GM23338 (cell line): Measurements from ENCODE around the gene NPAS4. TPM values are rescaled to one million over a fixed set of nuclear protein-coding genes. Genes with fewer than 3 reads are reported as not detected.
A peak's percentile ranks its signal among the peaks of the same experiment; 100 is the strongest.

Experiments
- ATAC-seq: fragments of 200-7000 bp; cut with Tn5 transposase; 3 replicates; pipeline ENCODE4 v1.9.1; 2020
- DNase-seq: peaks from one replicate; pipeline ENCODE4 v3.0.0-alpha.2; 2015; ENCODE audit warnings: low spot score
- H2AFZ ChIP-seq: fragments of 200-600 bp; sonication (generic); 2 replicates; pipeline ENCODE4 v1.8.0; 2016; ENCODE audit warnings: antibody characterized with exemption, mild to moderate bottlenecking, moderate library complexity
- H3F3A ChIP-seq: fragments of 200-600 bp; sonication (generic); replicated peaks from 2 replicates; pipeline ENCODE4 v1.8.0; 2017; ENCODE audit warnings: antibody characterized with exemption, mixed run types, low read depth
- H3K27ac ChIP-seq: fragments of 200-600 bp; sonication (generic); 2 replicates; pipeline ENCODE4 v1.6.1; 2016; ENCODE audit warnings: low read depth
- H3K27me3 ChIP-seq: fragments of 200-600 bp; sonication (generic); 2 replicates; pipeline ENCODE4 v1.8.0; 2016; ENCODE audit warnings: mild to moderate bottlenecking, mixed run types, moderate library complexity; ENCODE audit not compliant: insufficient read depth
- H3K36me3 ChIP-seq: fragments of 200-600 bp; sonication (generic); 2 replicates; pipeline ENCODE4 v1.8.0; 2016; ENCODE audit warnings: mild to moderate bottlenecking; ENCODE audit not compliant: insufficient read depth
- H3K4me1 ChIP-seq: fragments of 200-600 bp; sonication (generic); 2 replicates; pipeline ENCODE4 v1.8.0; 2016; ENCODE audit warnings: mild to moderate bottlenecking, moderate library complexity; ENCODE audit not compliant: insufficient read depth
- H3K4me2 ChIP-seq: fragments of 200-600 bp; sonication (generic); 2 replicates; pipeline ENCODE4 v1.7.1; 2017; ENCODE audit warnings: mixed run types
- H3K4me3 ChIP-seq: fragments of 200-600 bp; sonication (generic); 2 replicates; pipeline ENCODE4 v1.6.1; 2016; ENCODE audit warnings: mixed run types
- H3K79me2 ChIP-seq: fragments of 200-600 bp; sonication (generic); replicated peaks from 2 replicates; pipeline ENCODE4 v1.8.0; 2017; ENCODE audit warnings: mild to moderate bottlenecking; ENCODE audit not compliant: insufficient read depth
- H3K9me2 ChIP-seq: fragments of 200-600 bp; sonication (generic); 2 replicates; pipeline ENCODE4 v1.8.0; 2017; ENCODE audit not compliant: insufficient read depth
- H4K20me1 ChIP-seq: fragments of 200-600 bp; sonication (generic); replicated peaks from 2 replicates; pipeline ENCODE4 v1.8.0; 2017; ENCODE audit warnings: mild to moderate bottlenecking; ENCODE audit not compliant: insufficient read depth
- H3K27ac Mint-ChIP-seq: 2 replicates; pipeline ENCODE4 v1.8.0; 2020; ENCODE audit warnings: inconsistent platforms, mild to moderate bottlenecking, moderate library complexity, mixed read lengths
- H3K27me3 Mint-ChIP-seq: 3 replicates; pipeline ENCODE4 v1.8.0; 2022; ENCODE audit warnings: low read depth, mild to moderate bottlenecking, moderate library complexity, mixed read lengths, inconsistent platforms; ENCODE audit not compliant: insufficient read depth, poor library complexity
- H3K36me3 Mint-ChIP-seq: 3 replicates; pipeline ENCODE4 v1.8.0; 2021; ENCODE audit warnings: low read depth, mild to moderate bottlenecking, inconsistent platforms, moderate library complexity, mixed read lengths
- H3K4me1 Mint-ChIP-seq: 3 replicates; pipeline ENCODE4 v1.8.0; 2020; ENCODE audit warnings: mild to moderate bottlenecking, inconsistent platforms, mixed read lengths
- H3K4me3 Mint-ChIP-seq: 3 replicates; pipeline ENCODE4 v1.8.0; 2021; ENCODE audit warnings: moderate library complexity, mild to moderate bottlenecking, inconsistent platforms, mixed read lengths
- H3K9me3 Mint-ChIP-seq: 3 replicates; pipeline ENCODE4 v1.8.0; 2020; ENCODE audit warnings: moderate library complexity, mild to moderate bottlenecking, inconsistent platforms, mixed read lengths
- CREB1 ChIP-seq: fragments of 250-450 bp; sonication (Bioruptor Pico); IDR thresholded peaks from 2 replicates; pipeline ENCODE4 v1.5.0; 2020; ENCODE audit warnings: low read depth, mild to moderate bottlenecking, moderate library complexity
- EZH2 ChIP-seq: fragments of 200-600 bp; sonication (generic); IDR thresholded peaks from one replicate; pipeline ENCODE4 v1.8.0; 2017; ENCODE audit warnings: antibody characterized with exemption, mild to moderate bottlenecking, low read depth; ENCODE audit not compliant: unreplicated experiment
- EZH2phosphoT487 ChIP-seq: fragments of 200-600 bp; sonication (generic); IDR thresholded peaks from one replicate; pipeline ENCODE4 v1.8.1; 2018; ENCODE audit warnings: antibody characterized with exemption; ENCODE audit not compliant: unreplicated experiment
- JUNB ChIP-seq: IDR thresholded peaks from one replicate; pipeline ENCODE4 v1.6.1; 2016; ENCODE audit warnings: antibody characterized with exemption; ENCODE audit not compliant: unreplicated experiment
- NANOG ChIP-seq: IDR thresholded peaks from 2 replicates; pipeline ENCODE4 v1.6.1; 2016; ENCODE audit warnings: antibody characterized with exemption, borderline replicate concordance
- POLR2AphosphoS5 ChIP-seq: IDR thresholded peaks from 2 replicates; pipeline ENCODE4 v1.6.1; 2016; ENCODE audit warnings: antibody characterized with exemption, low read depth
- STAT1 ChIP-seq: IDR thresholded peaks from one replicate; pipeline ENCODE4 v1.6.1; 2016; ENCODE audit warnings: antibody characterized with exemption; ENCODE audit not compliant: unreplicated experiment
- ZNF114 ChIP-seq: fragments of 250-450 bp; sonication (Bioruptor Pico); IDR thresholded peaks from 2 replicates; pipeline ENCODE4 v1.5.0; 2020; ENCODE audit warnings: mild to moderate bottlenecking, moderate library complexity
- ZNF331 ChIP-seq: fragments of 250-450 bp; sonication (Bioruptor Pico); IDR thresholded peaks from 2 replicates; pipeline ENCODE4 v1.5.0; 2020; ENCODE audit warnings: low read depth, mild to moderate bottlenecking, moderate library complexity
- polyA plus RNA-seq: library from polyadenylated mRNA; unstranded; fragments of >200 nt; fragmentation: Nextera tagmentation; extraction: Ambion mirVana; gene quantifications from 2 replicates; pipeline ENCODE4 v1.2.1, GENCODE V29; 2016
- total RNA-seq: library from RNA; depleted of rRNA; stranded (reverse); fragments of >200 nt; shearing (Covaris generic); gene quantifications from 2 replicates; pipeline ENCODE4 v1.2.3, GENCODE V29; 2014
- TF ChIP-seq, protein P1 (sequence below), 2 experiments: fragments of 200-600 bp in 1 of 2; sonication (generic) in 1 of 2; conservative IDR thresholded peaks; 2 replicates each; pipeline versions ENCODE4 v1.5.1 to v1.6.1; 2016 to 2017; ENCODE audit warnings: antibody characterized with exemption in 2 of 2, low read depth in 2 of 2, mild to moderate bottlenecking in 2 of 2, moderate library complexity in 1 of 2
- TF ChIP-seq, protein P2 (sequence below): IDR thresholded peaks from one replicate; pipeline ENCODE4 v1.6.1; 2018; ENCODE audit warnings: antibody characterized with exemption; ENCODE audit not compliant: unreplicated experiment
- TF ChIP-seq, protein P3 (sequence below): IDR thresholded peaks from 2 replicates; pipeline ENCODE4 v1.6.1; 2016; ENCODE audit warnings: antibody characterized with exemption

Gene NPAS4
- total and polyA plus RNA-seq, 2 experiments from 2014 or later: 0.71 to 0.97 TPM

DNA sequence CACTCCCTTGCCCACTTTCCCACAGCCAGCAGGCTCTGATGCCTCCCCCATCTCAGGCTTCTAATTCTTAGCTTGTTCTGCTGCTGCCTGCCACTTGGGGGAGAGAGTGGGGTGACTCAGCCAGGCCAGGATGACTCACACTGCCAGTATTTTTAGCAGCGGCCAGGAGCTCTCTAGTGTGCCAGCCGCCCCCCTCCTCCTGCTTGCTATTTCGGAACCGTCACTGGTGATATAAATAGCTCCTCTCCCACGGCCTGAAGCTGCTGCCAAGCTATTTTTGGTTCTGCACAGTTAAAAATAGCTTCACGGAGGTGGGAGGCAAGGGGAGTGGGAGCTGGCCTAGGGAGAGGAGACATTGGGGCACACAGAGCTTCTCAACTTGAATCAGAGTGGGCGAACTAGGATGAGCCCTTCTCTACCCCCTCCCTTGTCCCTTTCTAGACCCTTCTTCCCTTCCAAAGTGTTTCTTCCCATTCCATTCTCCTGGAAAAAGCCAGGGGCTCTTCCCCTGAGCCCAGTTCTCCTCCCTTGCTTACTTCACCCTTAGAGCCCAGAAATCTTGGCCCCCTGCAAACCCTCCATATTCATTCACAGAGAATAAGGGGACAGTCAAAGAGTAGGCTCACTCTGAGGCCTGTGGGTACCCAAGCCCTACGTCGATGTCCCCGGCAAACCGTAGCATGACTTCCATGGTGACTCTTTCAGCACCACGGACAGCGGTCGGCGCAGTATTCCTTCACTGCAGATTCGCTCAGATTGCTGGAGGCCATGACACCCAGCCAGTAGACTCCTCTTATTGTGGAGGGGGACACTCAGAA is 2.5 kb upstream of the NPAS4 start (continued):
- TF ChIP-seq, protein P1, sequence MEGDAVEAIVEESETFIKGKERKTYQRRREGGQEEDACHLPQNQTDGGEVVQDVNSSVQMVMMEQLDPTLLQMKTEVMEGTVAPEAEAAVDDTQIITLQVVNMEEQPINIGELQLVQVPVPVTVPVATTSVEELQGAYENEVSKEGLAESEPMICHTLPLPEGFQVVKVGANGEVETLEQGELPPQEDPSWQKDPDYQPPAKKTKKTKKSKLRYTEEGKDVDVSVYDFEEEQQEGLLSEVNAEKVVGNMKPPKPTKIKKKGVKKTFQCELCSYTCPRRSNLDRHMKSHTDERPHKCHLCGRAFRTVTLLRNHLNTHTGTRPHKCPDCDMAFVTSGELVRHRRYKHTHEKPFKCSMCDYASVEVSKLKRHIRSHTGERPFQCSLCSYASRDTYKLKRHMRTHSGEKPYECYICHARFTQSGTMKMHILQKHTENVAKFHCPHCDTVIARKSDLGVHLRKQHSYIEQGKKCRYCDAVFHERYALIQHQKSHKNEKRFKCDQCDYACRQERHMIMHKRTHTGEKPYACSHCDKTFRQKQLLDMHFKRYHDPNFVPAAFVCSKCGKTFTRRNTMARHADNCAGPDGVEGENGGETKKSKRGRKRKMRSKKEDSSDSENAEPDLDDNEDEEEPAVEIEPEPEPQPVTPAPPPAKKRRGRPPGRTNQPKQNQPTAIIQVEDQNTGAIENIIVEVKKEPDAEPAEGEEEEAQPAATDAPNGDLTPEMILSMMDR (conservative IDR thresholded peaks at IDR 0.05; ENCODE audit: low read depth in 2 of 2): peak; percentile 53 to 68
- TF ChIP-seq, protein P2, sequence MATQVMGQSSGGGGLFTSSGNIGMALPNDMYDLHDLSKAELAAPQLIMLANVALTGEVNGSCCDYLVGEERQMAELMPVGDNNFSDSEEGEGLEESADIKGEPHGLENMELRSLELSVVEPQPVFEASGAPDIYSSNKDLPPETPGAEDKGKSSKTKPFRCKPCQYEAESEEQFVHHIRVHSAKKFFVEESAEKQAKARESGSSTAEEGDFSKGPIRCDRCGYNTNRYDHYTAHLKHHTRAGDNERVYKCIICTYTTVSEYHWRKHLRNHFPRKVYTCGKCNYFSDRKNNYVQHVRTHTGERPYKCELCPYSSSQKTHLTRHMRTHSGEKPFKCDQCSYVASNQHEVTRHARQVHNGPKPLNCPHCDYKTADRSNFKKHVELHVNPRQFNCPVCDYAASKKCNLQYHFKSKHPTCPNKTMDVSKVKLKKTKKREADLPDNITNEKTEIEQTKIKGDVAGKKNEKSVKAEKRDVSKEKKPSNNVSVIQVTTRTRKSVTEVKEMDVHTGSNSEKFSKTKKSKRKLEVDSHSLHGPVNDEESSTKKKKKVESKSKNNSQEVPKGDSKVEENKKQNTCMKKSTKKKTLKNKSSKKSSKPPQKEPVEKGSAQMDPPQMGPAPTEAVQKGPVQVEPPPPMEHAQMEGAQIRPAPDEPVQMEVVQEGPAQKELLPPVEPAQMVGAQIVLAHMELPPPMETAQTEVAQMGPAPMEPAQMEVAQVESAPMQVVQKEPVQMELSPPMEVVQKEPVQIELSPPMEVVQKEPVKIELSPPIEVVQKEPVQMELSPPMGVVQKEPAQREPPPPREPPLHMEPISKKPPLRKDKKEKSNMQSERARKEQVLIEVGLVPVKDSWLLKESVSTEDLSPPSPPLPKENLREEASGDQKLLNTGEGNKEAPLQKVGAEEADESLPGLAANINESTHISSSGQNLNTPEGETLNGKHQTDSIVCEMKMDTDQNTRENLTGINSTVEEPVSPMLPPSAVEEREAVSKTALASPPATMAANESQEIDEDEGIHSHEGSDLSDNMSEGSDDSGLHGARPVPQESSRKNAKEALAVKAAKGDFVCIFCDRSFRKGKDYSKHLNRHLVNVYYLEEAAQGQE: peak; percentile 97

DNA sequence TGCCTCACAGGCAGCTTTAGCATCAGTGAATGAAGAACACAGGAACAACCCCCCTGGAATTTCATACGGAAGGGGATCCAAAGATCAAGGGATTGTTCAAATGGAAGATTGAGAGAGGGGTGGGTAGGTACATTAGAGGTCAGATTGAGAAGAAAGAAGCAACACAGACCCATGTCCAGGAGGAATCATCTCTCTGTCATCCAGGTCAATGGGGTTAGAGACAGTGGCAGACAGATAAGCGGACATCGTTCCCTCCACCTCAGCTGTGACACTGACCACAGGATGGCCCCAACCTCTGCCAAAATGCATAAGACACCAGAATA is 1.9 kb upstream of the NPAS4 start:
- H3K27me3 Mint-ChIP-seq: peaks cover 48% of the 10 kb centered on the region
- H3K9me3 Mint-ChIP-seq: no peaks in the 10 kb centered on the region; the same call in 1 of the 3 replicates
- H3K4me3 ChIP-seq: peak overlapping the region; percentile 74; the same call in 1 of the 2 replicates
- peaks cover 6% of the 10 kb centered on the region for H4K20me1 ChIP-seq
- peaks cover 28% of the 10 kb centered on the region for H3K27me3 ChIP-seq
- H3K4me1 ChIP-seq: peaks cover 46% of the 10 kb centered on the region
- H3F3A ChIP-seq: 0 out of 2 replicates have a peak, but pooled peaks cover 16% of the 10 kb centered on the region
- ATAC-seq: no peak
- no peak overlapping the region for H2AFZ ChIP-seq
- no peak overlapping the region for H3K27ac ChIP-seq
- H3K4me3 Mint-ChIP-seq: peak overlapping the region; percentile 56
- H3K4me2 ChIP-seq: peak overlapping the region; percentile 95
- H3K4me1 Mint-ChIP-seq: peaks cover 51% of the 10 kb centered on the region
- no peaks in the 10 kb centered on the region; the same call in 2 of the 3 replicates for H3K36me3 Mint-ChIP-seq
- no peaks in the 10 kb centered on the region for H3K36me3 ChIP-seq
- H3K27ac Mint-ChIP-seq: no peak overlapping the region
- DNase-seq: no peak
- no peaks in the 10 kb centered on the region for H3K79me2 ChIP-seq
- no peaks in the 10 kb centered on the region for H3K9me2 ChIP-seq
- TF ChIP-seq, protein P2: no peak
- no peak for TF ChIP-seq ZNF114
- no peak for TF ChIP-seq POLR2AphosphoS5
- TF ChIP-seq ZNF331: no peak
- no peak for TF ChIP-seq EZH2phosphoT487
- TF ChIP-seq JUNB: no peak
- TF ChIP-seq STAT1: no peak
- no peak for TF ChIP-seq CREB1 (CRISPR knock-in tag)
- TF ChIP-seq, protein P3, sequence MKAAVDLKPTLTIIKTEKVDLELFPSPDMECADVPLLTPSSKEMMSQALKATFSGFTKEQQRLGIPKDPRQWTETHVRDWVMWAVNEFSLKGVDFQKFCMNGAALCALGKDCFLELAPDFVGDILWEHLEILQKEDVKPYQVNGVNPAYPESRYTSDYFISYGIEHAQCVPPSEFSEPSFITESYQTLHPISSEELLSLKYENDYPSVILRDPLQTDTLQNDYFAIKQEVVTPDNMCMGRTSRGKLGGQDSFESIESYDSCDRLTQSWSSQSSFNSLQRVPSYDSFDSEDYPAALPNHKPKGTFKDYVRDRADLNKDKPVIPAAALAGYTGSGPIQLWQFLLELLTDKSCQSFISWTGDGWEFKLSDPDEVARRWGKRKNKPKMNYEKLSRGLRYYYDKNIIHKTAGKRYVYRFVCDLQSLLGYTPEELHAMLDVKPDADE: no peak
- TF ChIP-seq, protein P1 (conservative IDR thresholded peaks at IDR 0.05; ENCODE audit: low read depth in 2 of 2): no peak
- no peak for TF ChIP-seq NANOG
- TF ChIP-seq EZH2: no peak
